ENCODE data around the gene MFSD6.
A peak's percentile ranks its signal among the peaks of the same experiment; 100 is the strongest.
"Not testable (repeated sequence)": the region's sequence is repeated elsewhere in the genome, so short reads cannot be mapped to it uniquely, and the experiment has no call there.

Gene MFSD6

GRCh38 chr2:190482451-190482850, 74.3 kb downstream of the MFSD6 start:
- no peak for TF ChIP-seq CTCF (IDR thresholded peaks at IDR 0.05; ENCODE audit: low read length, missing control alignments)
- no peak for DNase-seq (ENCODE audit: low read depth)
- no peak overlapping the region for H3K4me3 ChIP-seq (replicated peaks; ENCODE audit: low read depth, low read length)

- peak; percentile 33 for DNase-seq (ENCODE audit: low read depth)
- no peak overlapping the region for H3K4me3 ChIP-seq (replicated peaks; ENCODE audit: low read depth, low read length)
- TF ChIP-seq CTCF (IDR thresholded peaks at IDR 0.05; ENCODE audit: low read length, missing control alignments), result no peak
These were observed 78.0 kb downstream of the MFSD6 start for GRCh38 chr2:190486037-190486623.

- no peak overlapping the region for H3K4me3 ChIP-seq (replicated peaks; ENCODE audit: low read depth, low read length)
- no peak for TF ChIP-seq CTCF (IDR thresholded peaks at IDR 0.05; ENCODE audit: low read length, missing control alignments)
- DNase-seq (ENCODE audit: low read depth), result no peak
These were observed 80.5 kb downstream of the MFSD6 start for GRCh38 chr2:190488516-190489233.

- DNase-seq (ENCODE audit: low read depth), result no peak
- H3K4me3 ChIP-seq (replicated peaks; ENCODE audit: low read depth, low read length), result no peak overlapping the region
- no peak for TF ChIP-seq CTCF (IDR thresholded peaks at IDR 0.05; ENCODE audit: low read length, missing control alignments)
These were observed 81.3 kb downstream of the MFSD6 start for GRCh38 chr2:190489475-190489874.

GRCh38 chr2:190490502-190490901, 82.3 kb downstream of the MFSD6 start:
- no peak for DNase-seq (ENCODE audit: low read depth)
- no peak overlapping the region for H3K4me3 ChIP-seq (replicated peaks; ENCODE audit: low read depth, low read length)
- no peak for TF ChIP-seq CTCF (IDR thresholded peaks at IDR 0.05; ENCODE audit: low read length, missing control alignments)

GRCh38 chr2:190493095-190493494, 84.9 kb downstream of the MFSD6 start:
- TF ChIP-seq CTCF (IDR thresholded peaks at IDR 0.05; ENCODE audit: low read length, missing control alignments), result no peak
- DNase-seq (ENCODE audit: low read depth), result peak; percentile 11
- no peak overlapping the region for H3K4me3 ChIP-seq (replicated peaks; ENCODE audit: low read depth, low read length)

- H3K4me3 ChIP-seq (replicated peaks; ENCODE audit: low read depth, low read length); DNase-seq (ENCODE audit: low read depth): not testable (repeated sequence)
These were observed 86.6 kb downstream of the MFSD6 start for GRCh38 chr2:190494600-190495227.
